ENCODE results near the gene SRSF9. TPM values are rescaled to one million over a fixed set of nuclear protein-coding genes. Genes with fewer than 3 reads are reported as not detected.

SRSF9 gene
- total and polyA plus RNA-seq, 2 of the 4 experiments (the other 2 are of a cell fraction): 102 to 143 TPM

DNA sequence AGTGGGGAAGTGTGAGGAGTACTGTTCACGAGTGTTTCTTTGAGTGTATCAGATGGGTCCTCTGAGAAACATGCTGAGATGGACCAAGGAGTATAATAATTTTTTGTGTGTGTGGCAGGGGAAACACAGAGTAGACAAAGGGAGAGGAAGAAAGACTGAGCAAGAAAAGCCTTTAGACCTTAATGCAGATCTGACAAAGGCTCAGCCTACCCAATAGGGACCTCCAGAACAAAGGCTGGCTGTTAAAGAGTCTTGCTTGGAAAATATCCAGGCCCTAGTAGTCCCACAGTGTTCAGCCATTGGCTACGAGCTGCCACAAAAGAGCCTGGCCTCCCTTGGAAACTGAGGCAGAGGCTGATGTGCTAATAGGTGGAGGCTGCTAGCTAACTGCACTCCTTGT is 45.9 kb upstream of the SRSF9 start:
- Histone ChIP-seq H3K9me3 (ENCODE audit: control insufficient read depth, insufficient read depth, low read length) (no peaks in the 10 kb centered on the region), H3K14ac (replicated peaks; ENCODE audit: low read depth, low read length) (no peak overlapping the region), H2AK5ac (ENCODE audit: low read depth, low read length) (no peak overlapping the region), H3K4me1 (ENCODE audit: control insufficient read depth, insufficient read depth, low read length) (no peaks in the 10 kb centered on the region), H3K4me2 (ENCODE audit: low read depth, low read length) (no peak overlapping the region), H3K56ac (ENCODE audit: extremely low read depth, insufficient read depth, low read length) (no peak overlapping the region), H2BK5ac (ENCODE audit: low read depth, low read length, poor library complexity, severe bottlenecking) (no peak overlapping the region), H3K27ac (ENCODE audit: insufficient read depth, low read length) (no peak overlapping the region), H4K91ac (ENCODE audit: insufficient read depth, low read depth, low read length) (no peak overlapping the region), H3K4me3 (ENCODE audit: insufficient read depth, low read depth, low read length) (no peak overlapping the region), H2AFZ (replicated peaks; ENCODE audit: low read length, poor library complexity) (no peak overlapping the region), H4K20me1 (ENCODE audit: insufficient read depth, low read length) (no peaks in the 10 kb centered on the region), H3K4ac (ENCODE audit: low read depth, low read length) (no peak overlapping the region), H2BK15ac (ENCODE audit: low read depth, low read length) (no peak overlapping the region), H2BK20ac (ENCODE audit: low read depth, low read length) (no peak overlapping the region), H2AK9ac (replicated peaks; ENCODE audit: low read depth, low read length, poor library complexity) (no peak overlapping the region), H3K23ac (ENCODE audit: low read depth, low read length) (no peak overlapping the region), H3K18ac (ENCODE audit: low read depth, low read length) (no peak overlapping the region), H3K36me3 (ENCODE audit: control insufficient read depth, insufficient read depth, low read length) (peaks cover 25% of the 10 kb centered on the region), H4K5ac (ENCODE audit: low read depth, low read length) (no peak overlapping the region), H3K79me1 (ENCODE audit: low read depth in 1 of 2, low read length in 2 of 2) (no peaks in the 10 kb centered on the region), H4K8ac (ENCODE audit: low read depth in 2 of 2, low read length in 2 of 2) (no peak overlapping the region), H3K9ac (ENCODE audit: low read depth, low read length) (no peak overlapping the region), H3K27me3 (ENCODE audit: control insufficient read depth, insufficient read depth, low read length) (no peaks in the 10 kb centered on the region), H2BK120ac (ENCODE audit: low read depth, low read length) (no peak overlapping the region), H3K9me1 (ENCODE audit: insufficient read depth, low read length) (no peaks in the 10 kb centered on the region)
- intact Hi-C loops (cut with micrococcal nuclease) (no loop called here), dilution Hi-C loops (cut with HindIII; ENCODE audit: low sequenced_read_pairs, unreplicated experiment) (no loop called here), in situ Hi-C loops (cut with MboI; ENCODE audit: low sequenced_read_pairs) (no loop called here)
- WGBS, 2 experiments (ENCODE audit: extremely low coverage in 2 of 2, insufficient read length in 1 of 2): 86% methylated on average over 1 of the region's 2 CpGs; no CpG with 5 or more reads in 1 of the 2 experiments
- ChIA-PET POLR2A (ENCODE audit: unreplicated experiment) (no interaction called here), CTCF (no interaction called here)
- ATAC-seq (ENCODE audit: low read depth) (no peak), DNase-seq (no peak)
- BruUV-seq (replicated peaks): no TSS peak
- TF ChIP-seq RAD21 (IDR thresholded peaks at IDR 0.05; ENCODE audit: low read length): no peak
- TF ChIP-seq MXI1 (IDR thresholded peaks at IDR 0.05; ENCODE audit: borderline replicate concordance, low read depth, low read length): no peak
- TF ChIP-seq, protein P1, sequence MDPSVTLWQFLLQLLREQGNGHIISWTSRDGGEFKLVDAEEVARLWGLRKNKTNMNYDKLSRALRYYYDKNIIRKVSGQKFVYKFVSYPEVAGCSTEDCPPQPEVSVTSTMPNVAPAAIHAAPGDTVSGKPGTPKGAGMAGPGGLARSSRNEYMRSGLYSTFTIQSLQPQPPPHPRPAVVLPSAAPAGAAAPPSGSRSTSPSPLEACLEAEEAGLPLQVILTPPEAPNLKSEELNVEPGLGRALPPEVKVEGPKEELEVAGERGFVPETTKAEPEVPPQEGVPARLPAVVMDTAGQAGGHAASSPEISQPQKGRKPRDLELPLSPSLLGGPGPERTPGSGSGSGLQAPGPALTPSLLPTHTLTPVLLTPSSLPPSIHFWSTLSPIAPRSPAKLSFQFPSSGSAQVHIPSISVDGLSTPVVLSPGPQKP (IDR thresholded peaks at IDR 0.05; ENCODE audit: borderline replicate concordance, low read depth, low read length): no peak
- TF ChIP-seq CHD1 (IDR thresholded peaks at IDR 0.05; ENCODE audit: low read depth, low read length): no peak
